Measurements from ENCODE around the gene HIGD2B. TPM values are rescaled to one million over a fixed set of nuclear protein-coding genes. Genes with fewer than 3 reads are reported as not detected.

The HIGD2B gene
- polyA plus RNA-seq, 5 donors = not detected

Other genes with a start within 250 kb of the HIGD2B start
- 100 to 1,000 TPM; 158 to 211 (median 201) TPM for gene ARIH1, start 211.9 kb downstream of the HIGD2B start, polyA plus RNA-seq (ENCODE audit: insufficient read depth in 1 of 5, insufficient read length in 5 of 5, low replicate concordance in 1 of 5)
- 1 to 10 TPM in 2 of 5 donors, under 1 TPM in 2, not detected in 1; 0.13 to 1.6 (median 1.2) TPM for gene GOLGA6B, start 31.5 kb downstream of the HIGD2B start, polyA plus RNA-seq (ENCODE audit: insufficient read depth in 1 of 5, insufficient read length in 5 of 5, low replicate concordance in 1 of 5)
- 10 to 100 TPM; 40.1 to 63.4 (median 49.9) TPM for gene BBS4, start within 50 bp of the HIGD2B start, polyA plus RNA-seq (ENCODE audit: insufficient read depth in 1 of 5, insufficient read length in 5 of 5, low replicate concordance in 1 of 5)
- gene ADPGK, start 97.6 kb upstream of the HIGD2B start, polyA plus RNA-seq (ENCODE audit: insufficient read depth in 1 of 5, insufficient read length in 5 of 5, low replicate concordance in 1 of 5) = 10 to 100 TPM; 63.6 to 81.9 (median 69.9) TPM